Endothelial cell of umbilical vein (primary cell): ENCODE data around the gene RMC1. TPM values are rescaled to one million over a fixed set of nuclear protein-coding genes. Genes with fewer than 3 reads are reported as not detected.

Experiments used
- BruUV-seq: library from RNA; stranded (reverse); fragments of 400-500 nt; replicated peaks from 2 replicates; lab custom pipeline; 2021; lab: Mats Ljungman, UMichigan
- CTCF ChIA-PET: fragments of 300-600, 350-600 bp; sonication (Branson Sonifier 250); formaldehyde crosslinking; loops from one replicate; lab custom pipeline; 2021; ENCODE audit warnings: antibody characterized with exemption, inconsistent platforms; lab: Charles Lee
- POLR2A ChIA-PET: fragments of 300-600, 350-600 bp; sonication (Branson Sonifier 250); formaldehyde crosslinking; loops from one replicate; lab custom pipeline; 2021; ENCODE audit warnings: antibody characterized with exemption, inconsistent platforms; lab: Charles Lee
- DNase-seq: peaks from one replicate; pipeline ENCODE4 v3.0.0-alpha.2; 2011; ENCODE audit warnings: low read depth, low spot score
- FAIRE-seq: peaks from 2 replicates; lab custom pipeline; 2011; peaks lifted over from hg19 to GRCh38; lab: Jason Lieb, UNC
- H2AFZ ChIP-seq: 2 replicates; pipeline ENCODE4 v1.6.0; 2012; ENCODE audit warnings: low read depth, low read length, control low read depth, inconsistent platforms
- H3K27ac ChIP-seq: 2 replicates; pipeline ENCODE4 v1.5.1; 2011; ENCODE audit warnings: low read depth, mild to moderate bottlenecking, control low read depth, low read length, moderate library complexity; ENCODE audit not compliant: insufficient read depth
- H3K27me3 ChIP-seq, 2 experiments: 2 replicates each; pipeline versions ENCODE4 v1.6.0 to v1.6.1; 2011; ENCODE audit warnings: low read length in 2 of 2, mixed read lengths in 1 of 2; ENCODE audit not compliant: control insufficient read depth in 2 of 2, insufficient read depth in 2 of 2
- H3K36me3 ChIP-seq, 2 experiments: 2 replicates in 1 of 2; 3 replicates in 1 of 2; pipeline ENCODE4 v1.5.1; 2011; ENCODE audit warnings: low read length in 2 of 2, mild to moderate bottlenecking in 1 of 2, moderate library complexity in 1 of 2; ENCODE audit not compliant: control insufficient read depth in 2 of 2, insufficient read depth in 2 of 2; ENCODE audit errors: extremely low read depth in 1 of 2
- H3K4me1 ChIP-seq: 3 replicates; pipeline ENCODE4 v1.5.1; 2011; ENCODE audit warnings: mild to moderate bottlenecking, low read length; ENCODE audit not compliant: control insufficient read depth, insufficient read depth; ENCODE audit errors: extremely low read depth
- H3K4me2 ChIP-seq: 2 replicates; pipeline ENCODE4 v1.6.1; 2011; ENCODE audit warnings: low read length, control low read depth, mixed read lengths; ENCODE audit not compliant: insufficient read depth
- H3K4me3 ChIP-seq, 3 experiments: fragments of 200-600 bp in 1 of 3; sonication (generic), shearing (Covaris generic) in 1 of 3; replicated peaks in 1 of 3; 2 replicates each; pipeline ENCODE4 v1.5.1; 2011 to 2016; ENCODE audit warnings: control low read depth in 3 of 3, low read length in 3 of 3, mild to moderate bottlenecking in 2 of 3, inconsistent platforms in 1 of 3, low read depth in 1 of 3, moderate library complexity in 1 of 3; ENCODE audit not compliant: insufficient read depth in 1 of 3
- H3K79me2 ChIP-seq: 2 replicates; pipeline ENCODE4 v1.6.0; 2012; ENCODE audit warnings: low read length, inconsistent platforms; ENCODE audit not compliant: control insufficient read depth, insufficient read depth
- H3K9ac ChIP-seq: replicated peaks from 2 replicates; pipeline ENCODE3; 2011; ENCODE audit warnings: low read length, control low read depth; ENCODE audit not compliant: insufficient read depth; ENCODE audit errors: extremely low read depth
- H3K9me1 ChIP-seq: replicated peaks from 3 replicates; pipeline ENCODE4 v1.6.0; 2011; ENCODE audit warnings: mild to moderate bottlenecking, low read length; ENCODE audit not compliant: control insufficient read depth, insufficient read depth; ENCODE audit errors: extremely low read depth
- H3K9me3 ChIP-seq: replicated peaks from 2 replicates; pipeline ENCODE4 v1.5.1; 2012; ENCODE audit warnings: low read length, inconsistent platforms; ENCODE audit not compliant: control insufficient read depth, insufficient read depth
- H4K20me1 ChIP-seq: replicated peaks from 2 replicates; pipeline ENCODE3; 2011; ENCODE audit warnings: mild to moderate bottlenecking, low read length; ENCODE audit not compliant: control insufficient read depth, insufficient read depth; ENCODE audit errors: extremely low read depth
- CTCF ChIP-seq, 2 donors: IDR thresholded peaks; 1 replicate in 1 of 2; 2 replicates in 1 of 2; pipeline ENCODE4 v1.5.1; 2011; ENCODE audit warnings: low read length in 2 of 2, mild to moderate bottlenecking in 2 of 2, moderate library complexity in 2 of 2, control low read depth in 1 of 2, inconsistent platforms in 1 of 2, low read depth in 1 of 2; ENCODE audit not compliant: insufficient read depth in 1 of 2; ENCODE audit errors: extremely low read depth in 1 of 2
- EZH2 ChIP-seq: IDR thresholded peaks from 2 replicates; pipeline ENCODE4 v1.6.1; 2012; ENCODE audit warnings: borderline replicate concordance, low read depth, mild to moderate bottlenecking, moderate library complexity, low read length, inconsistent platforms; ENCODE audit not compliant: severe bottlenecking
- FOS ChIP-seq: IDR thresholded peaks from 2 replicates; pipeline ENCODE4 v1.6.1; 2011; ENCODE audit warnings: mild to moderate bottlenecking, low read length, moderate library complexity, borderline replicate concordance; ENCODE audit not compliant: insufficient read depth
- GATA2 ChIP-seq: IDR thresholded peaks from 2 replicates; pipeline ENCODE4 v1.7.0; 2011; ENCODE audit warnings: low read depth, mild to moderate bottlenecking, moderate library complexity, mixed read lengths, low read length; ENCODE audit not compliant: insufficient read length, insufficient read depth
- JUN ChIP-seq: IDR thresholded peaks from 2 replicates; pipeline ENCODE4 v1.6.1; 2011; ENCODE audit warnings: borderline replicate concordance, low read depth; ENCODE audit not compliant: insufficient read length, insufficient read depth
- MAX ChIP-seq: IDR thresholded peaks from 2 replicates; pipeline ENCODE4 v1.6.1; 2011; ENCODE audit not compliant: insufficient read depth, insufficient read length
- MYC ChIP-seq: IDR thresholded peaks from one replicate; pipeline ENCODE4 v1.6.1; 2011; ENCODE audit warnings: mild to moderate bottlenecking, low read depth, low read length
- POLR2A ChIP-seq: IDR thresholded peaks from 2 replicates; pipeline ENCODE4 v1.6.1; 2012; ENCODE audit warnings: low read depth, mild to moderate bottlenecking, control low read depth, low read length
- POLR2AphosphoS5 ChIP-seq: IDR thresholded peaks from 2 replicates; pipeline ENCODE4 v1.6.1; 2012; ENCODE audit warnings: low read depth, mild to moderate bottlenecking, control low read depth, low read length, moderate library complexity; ENCODE audit not compliant: insufficient read depth
- dilution Hi-C: fragments of 300-500 bp; cut with MboI; formaldehyde crosslinking; loops from one replicate; pipeline ENCODE4 v1.15.0; 2019; ENCODE audit warnings: low sequenced_read_pairs; ENCODE audit not compliant: extremely low pct_ligation_motif_present
- intact Hi-C: fragments of 100-400 bp; cut with micrococcal nuclease; formaldehyde crosslinking; loops from one replicate; pipeline ENCODE4 v1.10.0; 2022
- polyA plus RNA-seq, 4 experiments: library from polyadenylated mRNA; depleted of rRNA in 3 of 4; stranded (reverse) in 3 of 4; unstranded in 1 of 4; fragments of >200 nt; gene quantifications; 2 replicates each; pipeline versions ENCODE4 v1.2.1 to v1.2.3, GENCODE V29; 2011 to 2012; ENCODE audit warnings: missing spikeins in 1 of 4
- total RNA-seq: library from RNA; stranded (reverse); gene quantifications from 2 replicates; pipeline ENCODE4 v1.2.3, GENCODE V29; 2021

The RMC1 gene
- total and polyA plus RNA-seq, 2 donors (not counting 3 experiments of a cell fraction or from before 2014, with no cell fraction given): 26.2 to 29.7 TPM

- intact Hi-C loops: loop anchor here (1.0 to 5.0 kb wide), 4 partner anchors 64 to 690 kb away; no protein-coding TSS in a partner anchor
- H3K36me3 ChIP-seq: no peaks in the 10 kb centered on the region
- dilution Hi-C loops: no loop called here
- H3K9me1 ChIP-seq: no peaks in the 10 kb centered on the region
- FAIRE-seq (no peak), DNase-seq (no peak)
- H4K20me1 ChIP-seq: no peaks in the 10 kb centered on the region
- no peaks in the 10 kb centered on the region for H3K27me3 ChIP-seq
- peak overlapping the region; percentile 29 to 86 (median 51) for H3K4me3 ChIP-seq
- peaks cover 6% of the 10 kb centered on the region for H3K79me2 ChIP-seq
- peak overlapping the region; percentile 60 for H3K27ac ChIP-seq
- POLR2A ChIA-PET: interaction anchor here (0.6 kb wide), 1 partner anchor 687 kb away, joined by 5 read pairs; no protein-coding TSS in a partner anchor
- H2AFZ ChIP-seq: peak overlapping the region; percentile 88
- H3K9ac ChIP-seq: peak overlapping the region; percentile 73
- peaks cover 18% of the 10 kb centered on the region for H3K4me1 ChIP-seq
- TF ChIP-seq MYC (no peak), FOS (no peak)
- BruUV-seq: TSS peak; percentile 83
- CTCF ChIA-PET: interaction anchor here (1.1 to 1.8 kb wide), 3 partner anchors 14 to 83 kb away, joined by 3 to 9 read pairs (median 4); no protein-coding TSS in a partner anchor
- no peaks in the 10 kb centered on the region for H3K9me3 ChIP-seq
- H3K4me2 ChIP-seq: peak overlapping the region; percentile 89
Measured at GRCh38 chr18:23502516-23503037, 734 bp upstream of the RMC1 start.

GRCh38 chr18:23503963-23504344 is 643 bp downstream of the RMC1 start:
- no peak for DNase-seq
- peak overlapping the region; percentile 72 for H3K9ac ChIP-seq
- no peaks in the 10 kb centered on the region for H3K27me3 ChIP-seq
- no TSS peak for BruUV-seq
- H3K4me3 ChIP-seq: peak overlapping the region; percentile 54 to 86 (median 75)
- H4K20me1 ChIP-seq: no peaks in the 10 kb centered on the region
- H3K27ac ChIP-seq: peak overlapping the region; percentile 36
- no peaks in the 10 kb centered on the region for H3K9me3 ChIP-seq
- CTCF ChIA-PET: interaction anchor here (1.8 to 3.3 kb wide), 3 partner anchors 12 to 16 kb away, joined by 4 to 18 read pairs (median 9); no protein-coding TSS in a partner anchor
- POLR2A ChIA-PET: no interaction called here
- no peaks in the 10 kb centered on the region for H3K9me1 ChIP-seq
- peaks cover 18% of the 10 kb centered on the region for H3K4me1 ChIP-seq
- dilution Hi-C loops (no loop called here), intact Hi-C loops (loop anchor here (1.0 to 5.0 kb wide), 5 partner anchors 15 to 692 kb away; no protein-coding TSS in a partner anchor)
- peak; percentile 15 for FAIRE-seq
- peak overlapping the region; percentile 59 for H2AFZ ChIP-seq
- H3K79me2 ChIP-seq: peaks cover 6% of the 10 kb centered on the region
- TF ChIP-seq JUN: no peak
- no peak for TF ChIP-seq CTCF (IDR thresholded peaks at IDR 0.05; ENCODE audit: extremely low read depth in 1 of 2, insufficient read depth in 1 of 2, low read depth in 1 of 2, low read length in 2 of 2)
- TF ChIP-seq GATA2: no peak
- TF ChIP-seq FOS: no peak
- no peak for TF ChIP-seq MAX
- no peak for TF ChIP-seq POLR2AphosphoS5
- no peak for TF ChIP-seq EZH2
- no peak for TF ChIP-seq POLR2A
- TF ChIP-seq MYC: no peak
- H3K4me2 ChIP-seq: peak overlapping the region; percentile 84
- peaks cover 7 to 8% of the 10 kb centered on the region in 2 experiments for H3K36me3 ChIP-seq
